Measurements from ENCODE around the gene FNDC3B. TPM values are rescaled to one million over a fixed set of nuclear protein-coding genes. Genes with fewer than 3 reads are reported as not detected.
"Not testable (repeated sequence)": the region's sequence is repeated elsewhere in the genome, so short reads cannot be mapped to it uniquely, and the experiment has no call there.

FNDC3B gene
- 14.7 TPM for total RNA-seq

- FAIRE-seq = no peak
Observed at GRCh38 chr3:172039436-172040077, at the start of gene FNDC3B. FNDC3B (plus strand) TSS chr3:172039578; CDS start chr3:172112480, 72,902 bp downstream.

GRCh38 chr3:171990239-171990638 is 49.1 kb upstream of the FNDC3B start:
- not testable (repeated sequence) for FAIRE-seq; DNase-seq (ENCODE audit: low spot score in 2 of 2)

More at GRCh38 chr3:172039436-172040077, at the start of gene FNDC3B:
- DNase-seq (ENCODE audit: low spot score in 2 of 2) = peak; percentile 85 to 90

GRCh38 chr3:171991166-171991565 is 48.2 kb upstream of the FNDC3B start:
- DNase-seq (ENCODE audit: low spot score in 2 of 2) (no peak), FAIRE-seq (no peak)

- FAIRE-seq = no peak
- no peak for DNase-seq (ENCODE audit: low spot score in 2 of 2)
Observed at GRCh38 chr3:171994646-171995428, 44.5 kb upstream of the FNDC3B start.

GRCh38 chr3:171995486-171995885 is 43.9 kb upstream of the FNDC3B start:
- no peak for FAIRE-seq
- no peak for DNase-seq (ENCODE audit: low spot score in 2 of 2)

GRCh38 chr3:171996178-171996817 is 43.1 kb upstream of the FNDC3B start:
- no peak for FAIRE-seq

GRCh38 chr3:171998731-171999130 is 40.6 kb upstream of the FNDC3B start:
- DNase-seq (ENCODE audit: low spot score in 2 of 2); FAIRE-seq: not testable (repeated sequence)

More at GRCh38 chr3:171996178-171996817, 43.1 kb upstream of the FNDC3B start:
- no peak for DNase-seq (ENCODE audit: low spot score in 2 of 2)

GRCh38 chr3:172001616-172002015 is 37.8 kb upstream of the FNDC3B start:
- not testable (repeated sequence) for FAIRE-seq

GRCh38 chr3:172002512-172003078 is 36.8 kb upstream of the FNDC3B start:
- FAIRE-seq = no peak
- no peak for DNase-seq (ENCODE audit: low spot score in 2 of 2)

More at GRCh38 chr3:172001616-172002015, 37.8 kb upstream of the FNDC3B start:
- DNase-seq (ENCODE audit: low spot score in 2 of 2) = not testable (repeated sequence)

- FAIRE-seq = no peak
- DNase-seq (ENCODE audit: low spot score in 2 of 2) = no peak
Observed at GRCh38 chr3:172003146-172003545, 36.2 kb upstream of the FNDC3B start.

- DNase-seq (ENCODE audit: low spot score in 2 of 2) = no peak
- no peak for FAIRE-seq
Observed at GRCh38 chr3:172007065-172007370, 32.4 kb upstream of the FNDC3B start.

- no peak for DNase-seq (ENCODE audit: low spot score in 2 of 2)
Observed at GRCh38 chr3:172009803-172010202, 29.6 kb upstream of the FNDC3B start.

GRCh38 chr3:172012775-172013174 is 26.6 kb upstream of the FNDC3B start:
- FAIRE-seq (no peak), DNase-seq (ENCODE audit: low spot score in 2 of 2) (no peak)

More at GRCh38 chr3:172009803-172010202, 29.6 kb upstream of the FNDC3B start:
- FAIRE-seq = no peak

- DNase-seq (ENCODE audit: low spot score in 2 of 2) (no peak), FAIRE-seq (no peak)
Observed at GRCh38 chr3:172014145-172014544, 25.2 kb upstream of the FNDC3B start.

GRCh38 chr3:172018364-172018763 is 21.0 kb upstream of the FNDC3B start:
- FAIRE-seq (no peak), DNase-seq (ENCODE audit: low spot score in 2 of 2) (no peak)

GRCh38 chr3:172020763-172021162 is 18.6 kb upstream of the FNDC3B start:
- DNase-seq (ENCODE audit: low spot score in 2 of 2) = no peak
- FAIRE-seq = no peak

GRCh38 chr3:172021164-172021563 is 18.2 kb upstream of the FNDC3B start:
- FAIRE-seq (no peak), DNase-seq (ENCODE audit: low spot score in 2 of 2) (no peak)

GRCh38 chr3:172021859-172022258 is 17.5 kb upstream of the FNDC3B start:
- DNase-seq (ENCODE audit: low spot score in 2 of 2) (no peak), FAIRE-seq (no peak)

- FAIRE-seq = no peak
- DNase-seq (ENCODE audit: low spot score in 2 of 2) = no peak
Observed at GRCh38 chr3:172023915-172024314, 15.5 kb upstream of the FNDC3B start.

GRCh38 chr3:172024679-172025078 is 14.7 kb upstream of the FNDC3B start:
- no peak for DNase-seq (ENCODE audit: low spot score in 2 of 2)
- FAIRE-seq = no peak

Data from frontal cortex (tissue), 4 donors.